ENCODE data around the gene GRID1.

DNA sequence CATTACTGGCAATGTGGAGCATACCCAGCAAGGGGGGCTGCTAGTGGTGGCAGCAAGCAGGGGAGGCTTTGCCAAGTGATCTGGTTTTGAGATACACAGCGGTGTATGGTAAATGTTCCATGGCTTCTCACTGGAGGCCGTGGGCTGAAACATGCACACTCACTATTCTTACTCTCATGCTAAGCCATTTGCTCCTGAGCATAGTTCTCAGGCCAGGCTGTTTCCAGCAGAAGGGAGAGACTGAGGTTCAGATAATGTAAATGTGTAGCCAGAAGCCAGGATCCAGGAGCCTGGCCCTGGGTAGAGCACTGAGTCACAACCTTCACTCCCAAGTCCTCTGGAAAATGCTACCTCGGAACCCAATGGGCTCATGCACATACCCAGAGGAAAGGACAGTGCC is 757.9 kb downstream of the GRID1 start:
- TF ChIP-seq, protein P1, sequence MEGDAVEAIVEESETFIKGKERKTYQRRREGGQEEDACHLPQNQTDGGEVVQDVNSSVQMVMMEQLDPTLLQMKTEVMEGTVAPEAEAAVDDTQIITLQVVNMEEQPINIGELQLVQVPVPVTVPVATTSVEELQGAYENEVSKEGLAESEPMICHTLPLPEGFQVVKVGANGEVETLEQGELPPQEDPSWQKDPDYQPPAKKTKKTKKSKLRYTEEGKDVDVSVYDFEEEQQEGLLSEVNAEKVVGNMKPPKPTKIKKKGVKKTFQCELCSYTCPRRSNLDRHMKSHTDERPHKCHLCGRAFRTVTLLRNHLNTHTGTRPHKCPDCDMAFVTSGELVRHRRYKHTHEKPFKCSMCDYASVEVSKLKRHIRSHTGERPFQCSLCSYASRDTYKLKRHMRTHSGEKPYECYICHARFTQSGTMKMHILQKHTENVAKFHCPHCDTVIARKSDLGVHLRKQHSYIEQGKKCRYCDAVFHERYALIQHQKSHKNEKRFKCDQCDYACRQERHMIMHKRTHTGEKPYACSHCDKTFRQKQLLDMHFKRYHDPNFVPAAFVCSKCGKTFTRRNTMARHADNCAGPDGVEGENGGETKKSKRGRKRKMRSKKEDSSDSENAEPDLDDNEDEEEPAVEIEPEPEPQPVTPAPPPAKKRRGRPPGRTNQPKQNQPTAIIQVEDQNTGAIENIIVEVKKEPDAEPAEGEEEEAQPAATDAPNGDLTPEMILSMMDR (conservative IDR thresholded peaks at IDR 0.05): no peak
- TF ChIP-seq EZH2 (IDR thresholded peaks at IDR 0.05; ENCODE audit: low read depth): no peak
